ENCODE data around the gene GPD1.

The GPD1 gene
- 0.37 to 1.1 (median 0.92) reads per million in 4 experiments for total RNA-seq

DNA sequence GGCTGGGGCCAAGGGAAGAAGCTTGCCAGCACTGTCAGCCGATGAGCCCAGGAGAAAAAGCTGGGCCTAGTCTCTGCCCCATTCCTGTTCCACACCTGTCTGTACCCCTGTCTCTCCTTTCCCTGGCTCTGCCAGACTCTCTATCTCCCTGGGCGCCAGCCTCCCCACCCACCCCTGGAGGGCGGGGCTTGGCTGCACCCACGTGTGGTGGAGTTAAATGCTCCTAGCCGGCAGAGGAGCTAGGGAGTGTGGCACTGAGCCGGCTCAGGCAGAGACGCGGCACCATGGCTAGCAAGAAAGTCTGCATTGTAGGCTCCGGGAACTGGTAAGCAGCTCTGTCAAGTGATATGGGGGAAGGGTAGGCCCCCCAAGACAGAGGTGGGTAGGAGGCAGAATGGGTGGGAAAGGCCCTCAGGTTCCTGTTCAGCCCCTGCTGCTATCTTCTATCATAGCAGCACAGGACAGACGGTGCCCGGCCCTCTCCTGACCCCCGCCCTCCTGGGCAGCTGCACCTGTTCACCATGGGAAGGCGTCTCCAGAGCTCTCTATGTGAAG, at the start of gene GPD1:
Gene GPD1, plus strand, starts transcription at position 242 of the 555 bp plus-strand sequence. Its CDS starts 43 bp downstream, at position 285.
- DNase-seq: no peak

DNA sequence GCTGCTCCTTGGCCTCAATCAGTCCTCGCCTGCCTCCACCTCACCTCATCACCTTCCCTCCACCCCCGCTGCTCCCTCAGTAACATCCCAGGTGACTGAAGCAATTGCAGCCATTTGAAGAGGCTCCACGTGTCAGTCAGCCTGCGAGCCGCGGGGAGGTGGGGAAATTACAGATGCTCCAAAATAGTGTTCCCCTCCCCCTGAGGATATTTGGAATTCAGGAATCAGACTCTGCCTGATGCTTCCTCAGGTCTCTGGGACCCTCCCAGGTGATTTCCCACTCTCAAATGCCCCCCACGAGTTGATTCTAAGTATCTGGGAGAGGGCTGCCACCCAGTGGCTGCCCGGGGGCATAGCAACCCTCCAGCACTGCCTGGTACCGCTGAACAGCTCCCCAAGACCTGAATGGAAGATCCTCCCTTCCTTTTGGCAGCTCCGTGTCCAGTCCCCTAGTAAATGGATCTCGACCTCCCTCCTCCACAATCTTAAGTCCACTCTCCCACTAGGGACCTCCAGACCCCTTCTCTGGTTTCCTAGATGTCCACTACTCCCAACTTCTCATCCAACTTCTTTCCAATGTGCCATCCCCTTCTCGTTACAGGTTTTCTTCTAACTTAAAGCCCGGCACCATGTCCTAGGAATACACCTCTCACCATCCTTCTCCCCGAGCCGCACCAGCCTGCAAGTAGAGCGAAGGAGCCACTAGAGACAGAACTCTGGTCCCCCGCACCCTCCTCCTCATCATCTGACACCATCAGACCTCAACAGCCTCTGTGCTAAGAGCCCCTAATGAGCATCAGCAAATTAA, 47.8 kb upstream of the GPD1 start:
- DNase-seq: peak; percentile 38

DNA sequence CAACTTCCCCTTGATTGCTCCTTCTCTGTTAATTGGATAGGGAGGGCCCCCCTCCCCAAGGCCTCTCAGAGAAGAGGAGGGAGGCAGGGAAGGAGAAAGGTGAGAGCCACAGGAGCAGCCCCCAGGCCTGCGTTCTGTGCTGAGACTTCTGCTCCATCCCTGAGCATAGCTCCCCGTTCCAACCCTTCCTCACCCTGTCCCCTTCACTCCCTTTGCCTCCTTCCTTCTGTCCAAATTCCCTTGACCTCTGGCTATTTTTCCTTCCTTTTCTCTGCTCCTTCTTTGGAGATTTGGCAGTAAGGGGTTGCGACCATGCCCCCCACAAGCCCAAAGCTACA, 47.2 kb upstream of the GPD1 start:
- DNase-seq: no peak

DNA sequence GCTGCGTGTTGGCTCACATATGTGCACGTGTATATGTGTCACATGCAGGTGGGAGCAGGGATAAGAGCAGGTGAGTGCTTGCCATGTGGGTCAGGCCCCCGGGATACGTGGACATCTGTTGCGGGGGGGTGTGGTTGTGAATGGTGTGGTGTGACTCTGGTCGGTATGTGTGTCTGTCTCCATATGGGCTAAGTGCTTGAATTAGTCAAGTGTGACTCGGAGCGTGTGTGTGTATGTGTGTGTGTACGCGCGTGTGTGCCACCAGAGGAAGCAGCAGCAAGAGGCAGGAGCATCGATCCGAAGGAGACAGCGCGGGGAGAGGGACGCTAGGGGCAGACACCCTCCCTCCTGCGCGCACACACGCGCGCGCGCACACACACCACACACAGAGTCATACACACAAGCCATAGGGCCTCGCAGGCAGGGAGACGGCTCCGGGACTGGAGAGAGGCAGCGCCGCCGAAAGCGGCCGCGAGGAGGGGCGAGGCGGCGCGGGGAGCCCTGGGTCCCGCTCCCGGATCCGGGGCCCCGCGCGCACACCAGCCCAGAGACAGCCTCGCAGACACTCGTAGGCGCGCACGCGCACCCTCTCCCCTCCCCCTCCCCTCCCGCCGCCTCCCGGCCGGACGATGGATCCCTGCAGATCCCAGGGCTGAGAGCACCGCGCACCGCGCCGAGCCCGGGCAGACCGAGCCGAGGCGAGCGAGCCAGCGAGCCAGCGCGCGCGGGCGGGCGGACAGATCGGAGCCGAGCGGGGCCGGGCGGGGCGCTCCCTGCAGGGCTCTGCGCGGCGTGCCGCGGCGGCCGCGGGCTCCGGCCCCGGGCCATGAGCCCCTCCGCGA, 46.6 kb upstream of the GPD1 start, which contains the start of gene ASIC1:
Gene ASIC1, plus strand, starts transcription at position 597 of the 842 bp plus-strand sequence. CDS start 1,171 bp downstream, outside the sequence.
- peak; percentile 31 for DNase-seq

GRCh38 chr12:50057896-50058670, 45.7 kb upstream of the GPD1 start:
- DNase-seq: no peak

- DNase-seq: no peak
Measured at GRCh38 chr12:50058743-50059312, 45.0 kb upstream of the GPD1 start.

DNA sequence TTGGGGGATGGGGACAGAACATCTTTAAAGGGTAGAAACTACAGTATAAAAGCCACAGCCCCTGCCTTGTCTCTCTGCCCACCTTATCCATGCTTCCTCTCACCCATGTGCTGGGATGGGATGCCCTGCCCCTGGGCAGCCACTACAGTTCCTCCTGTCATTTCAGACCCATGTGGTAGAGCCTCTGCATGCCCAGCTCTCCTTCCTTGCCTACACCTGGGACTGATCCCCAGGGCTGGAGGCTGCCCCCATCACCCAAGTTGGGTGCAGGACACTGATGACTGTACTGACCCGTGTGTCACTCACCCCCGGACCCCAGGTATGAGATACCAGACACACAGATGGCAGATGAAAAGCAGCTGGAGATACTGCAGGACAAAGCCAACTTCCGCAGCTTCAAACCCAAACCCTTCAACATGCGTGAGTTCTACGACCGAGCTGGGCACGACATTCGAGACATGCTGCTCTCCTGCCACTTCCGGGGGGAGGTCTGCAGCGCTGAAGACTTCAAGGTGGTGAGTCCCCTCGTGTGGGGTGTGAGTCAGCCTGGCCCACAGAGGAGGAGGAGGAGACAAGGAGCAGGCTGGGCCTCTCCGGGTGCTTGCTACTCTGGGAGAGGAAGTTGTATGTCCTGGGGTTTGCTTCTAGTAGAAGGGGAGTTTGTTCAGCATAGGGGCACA, 44.2 kb upstream of the GPD1 start:
- DNase-seq: peak; percentile 41

DNA sequence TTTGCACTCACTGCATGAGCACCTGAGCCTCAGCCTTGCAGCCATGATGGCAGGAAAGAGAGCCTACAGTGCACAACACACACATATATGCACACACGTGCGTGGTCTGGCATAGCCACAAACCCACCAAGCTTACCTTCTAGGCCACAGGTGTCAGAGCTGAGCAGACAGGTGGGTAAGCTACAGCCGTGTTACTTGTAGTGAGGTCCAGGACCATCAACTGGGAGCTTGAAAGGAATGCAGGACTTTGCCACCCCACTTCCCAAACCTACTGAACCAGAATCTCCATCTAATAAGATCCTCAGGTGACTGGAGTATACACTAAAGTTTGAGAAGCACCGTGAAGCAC, 43.7 kb upstream of the GPD1 start:
- no peak for DNase-seq

DNA sequence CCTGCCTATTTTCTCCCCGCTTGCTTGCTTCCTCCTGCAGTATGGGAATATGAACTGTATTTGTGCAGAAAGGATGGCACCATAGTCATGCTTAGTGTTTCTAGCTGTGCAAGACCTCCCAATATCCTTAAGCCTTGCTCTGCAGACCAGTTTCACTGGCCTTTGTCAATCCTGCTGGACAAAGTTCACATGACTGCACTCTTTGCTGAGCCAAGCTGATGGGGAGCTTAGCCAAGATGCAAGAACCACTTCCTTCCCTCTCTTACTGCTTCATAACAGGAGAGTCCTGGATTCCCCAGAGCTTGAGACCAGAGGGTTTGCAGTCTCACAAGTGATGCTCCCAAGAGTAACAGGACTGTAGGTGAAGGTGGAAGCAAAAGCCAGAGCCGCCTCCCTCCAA, 42.6 kb upstream of the GPD1 start:
- DNase-seq: no peak

DNA sequence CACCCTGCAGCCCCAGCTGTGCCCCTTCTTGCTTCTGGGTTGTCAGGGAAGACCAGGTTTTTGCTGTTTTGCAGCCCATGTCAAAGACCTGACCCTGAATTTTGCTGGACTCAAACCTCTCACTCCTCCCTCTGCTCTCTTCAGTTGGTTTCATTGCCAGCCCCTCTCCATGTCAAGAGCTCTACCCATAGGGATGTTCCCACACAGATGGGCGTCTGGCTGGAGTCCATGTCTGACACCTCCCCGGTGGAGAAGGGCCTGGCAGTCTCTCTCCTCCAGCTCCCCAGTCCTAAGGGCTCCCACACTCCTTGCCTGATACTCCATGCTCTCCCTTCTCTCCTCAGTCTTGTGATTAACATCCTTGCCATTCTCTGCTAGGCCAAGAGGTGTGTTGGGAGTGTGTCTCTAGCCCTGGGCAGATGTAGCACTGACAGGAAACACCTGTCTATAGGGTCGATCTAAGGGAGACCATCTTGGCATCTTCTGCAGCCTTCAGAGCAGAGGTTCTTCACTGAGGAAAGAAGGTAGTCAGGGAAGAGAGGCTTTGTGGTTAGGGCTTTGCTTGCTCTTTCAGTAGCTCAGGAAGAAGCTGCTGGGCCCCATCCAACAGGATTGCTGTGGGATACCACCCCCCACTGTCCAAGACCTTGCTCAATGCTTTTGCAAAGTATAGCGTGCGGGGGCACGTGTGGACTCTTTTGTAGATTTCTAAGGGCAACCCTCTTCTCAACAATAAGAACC, 41.7 kb upstream of the GPD1 start:
- no peak for DNase-seq

GRCh38 chr12:50062728-50063460, 40.9 kb upstream of the GPD1 start:
- DNase-seq: no peak

GRCh38 chr12:50065726-50066310, 38.0 kb upstream of the GPD1 start:
- no peak for DNase-seq

DNA sequence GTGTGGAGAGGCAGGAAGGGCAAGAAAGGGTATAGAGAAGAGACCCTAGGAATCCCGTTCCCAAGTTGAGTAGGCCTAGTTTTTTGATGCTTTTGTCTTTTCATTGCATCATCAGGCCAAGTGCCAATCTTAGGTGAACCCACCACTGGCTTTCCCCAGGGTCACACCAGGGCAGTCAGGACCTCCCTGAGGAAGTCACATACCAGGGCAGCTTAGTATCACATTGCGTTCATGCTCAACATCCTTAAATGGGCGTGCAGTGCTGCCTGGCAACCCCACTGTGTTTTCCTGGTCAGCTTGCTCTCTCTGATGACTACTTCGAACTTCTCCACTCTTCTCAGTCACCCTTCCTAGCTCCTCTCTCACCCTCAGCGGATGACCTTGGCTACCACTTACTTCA, 37.4 kb upstream of the GPD1 start:
- no peak for DNase-seq

DNA sequence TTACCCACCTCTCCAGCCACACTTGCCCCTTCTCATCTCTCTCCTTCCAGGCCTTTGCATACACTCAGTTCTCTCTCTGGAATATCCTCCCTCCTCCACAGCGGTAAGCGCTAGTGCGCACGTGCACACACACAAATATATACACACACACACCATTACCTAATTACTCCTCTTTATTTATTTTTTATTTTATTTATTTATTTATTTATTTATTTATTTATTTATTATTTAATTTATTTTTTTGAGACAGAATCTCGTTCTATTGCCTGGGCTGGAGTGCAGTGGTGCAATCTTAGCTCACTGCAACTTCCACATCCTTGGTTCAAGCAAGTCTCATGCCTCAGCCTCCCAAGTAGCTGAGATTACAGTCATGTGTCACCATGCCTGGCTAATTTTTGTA, 34.7 kb upstream of the GPD1 start:
- no peak for DNase-seq

DNA sequence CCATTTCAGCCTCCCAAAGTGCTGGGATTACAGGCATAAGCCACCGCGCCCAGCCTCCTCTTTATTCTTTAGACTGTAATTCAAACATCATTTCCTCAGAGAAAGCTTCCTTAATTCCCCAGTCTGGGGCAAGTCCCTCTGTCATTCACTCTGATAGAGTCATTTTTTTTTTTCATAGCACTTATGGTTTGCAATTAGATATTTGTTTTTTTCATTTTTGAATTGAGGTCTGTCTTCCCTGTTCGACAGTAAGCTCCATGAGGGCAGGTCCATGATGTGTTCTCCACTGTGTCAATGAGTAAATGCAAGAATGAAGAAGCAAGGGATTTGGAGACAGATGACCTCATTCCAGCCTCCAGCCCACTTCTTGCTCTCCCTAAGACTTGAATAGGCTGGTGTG, 34.3 kb upstream of the GPD1 start:
- no peak for DNase-seq

GRCh38 chr12:50070314-50071060, 33.3 kb upstream of the GPD1 start:
- DNase-seq: peak; percentile 36

DNA sequence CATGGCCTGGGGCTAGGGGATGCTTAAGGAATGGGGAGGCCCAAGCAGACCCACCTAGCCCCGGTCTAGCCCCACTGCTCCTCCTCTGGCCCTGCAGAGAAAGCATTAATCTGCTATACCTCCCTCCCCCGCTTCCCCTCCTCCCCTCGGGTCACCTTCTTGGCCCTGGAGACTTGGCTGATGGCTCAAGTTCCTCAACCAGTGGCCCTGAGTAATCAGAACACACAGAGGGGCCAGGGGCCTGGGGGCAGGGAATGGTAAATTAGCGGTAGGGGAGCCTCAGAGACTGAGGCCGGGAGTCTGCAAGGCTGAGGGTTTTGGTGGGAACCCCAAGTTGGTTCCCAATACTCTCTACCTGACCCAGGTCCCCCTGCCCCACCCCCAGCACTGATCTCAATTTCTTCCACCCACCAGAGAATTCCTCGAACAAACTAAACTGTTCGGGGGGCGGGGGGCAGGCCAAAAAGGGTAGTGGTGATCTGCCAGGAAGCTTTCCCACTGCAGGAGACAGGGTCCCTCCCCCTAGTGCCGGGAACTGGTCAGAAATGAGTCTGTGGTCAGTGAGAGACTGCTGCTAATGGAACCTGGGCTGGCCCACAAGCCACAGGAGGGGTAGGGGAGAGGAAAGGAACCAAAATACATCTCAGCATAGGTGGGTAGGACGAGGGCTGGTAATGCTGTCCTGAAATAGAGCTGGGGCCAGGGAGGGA, 31.5 kb upstream of the GPD1 start:
- no peak for DNase-seq

DNA sequence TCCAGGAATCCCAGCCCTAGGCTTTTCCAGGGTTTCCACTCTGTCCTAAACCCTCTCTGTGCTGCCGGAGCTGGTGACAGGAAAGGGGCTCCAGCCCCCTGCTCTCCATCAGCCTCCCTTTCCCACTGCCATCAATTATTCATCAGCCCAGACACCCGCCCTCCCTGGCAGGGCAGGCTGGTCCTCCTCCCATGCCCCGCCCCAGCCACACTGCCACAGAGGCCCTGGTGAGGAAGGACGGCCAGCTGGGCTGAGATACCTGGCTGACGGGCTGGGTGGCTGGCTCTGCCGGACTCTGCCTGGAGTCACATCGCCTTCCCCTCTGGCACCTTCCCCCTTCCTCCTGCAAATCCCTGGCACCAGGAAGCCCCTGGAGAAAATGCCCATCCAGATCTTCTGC, 30.6 kb upstream of the GPD1 start:
- DNase-seq: no peak

GRCh38 chr12:50073712-50074111, 30.1 kb upstream of the GPD1 start:
- no peak for DNase-seq

All from effector CD8-positive, alpha-beta T cell (primary cell).